GM19238 (cell line): Measurements from ENCODE around the gene NDUFB4.
"Not testable (repeated sequence)": the region's sequence is repeated elsewhere in the genome, so short reads cannot be mapped to it uniquely, and the experiment has no call there.

Experiments used
- DNase-seq: peaks from one replicate; pipeline ENCODE4 v3.0.0; 2011; ENCODE audit warnings: low spot score; ENCODE audit not compliant: insufficient read length

NDUFB4 gene

GRCh38 chr3:120637851-120638559 is 41.9 kb downstream of the NDUFB4 start:
- no peak for DNase-seq

- DNase-seq = not testable (repeated sequence)
Measured at GRCh38 chr3:120638820-120639219, 42.7 kb downstream of the NDUFB4 start.

GRCh38 chr3:120640231-120640630 is 44.1 kb downstream of the NDUFB4 start:
- no peak for DNase-seq

- no peak for DNase-seq
Measured at GRCh38 chr3:120641696-120642246, 45.6 kb downstream of the NDUFB4 start.

- DNase-seq = no peak
Measured at GRCh38 chr3:120642368-120642948, 46.3 kb downstream of the NDUFB4 start.

- DNase-seq = no peak
Measured at GRCh38 chr3:120645083-120645845, 49.1 kb downstream of the NDUFB4 start.

- no peak for DNase-seq
Measured at GRCh38 chr3:120646771-120647432, 50.8 kb downstream of the NDUFB4 start.

- no peak for DNase-seq
Measured at GRCh38 chr3:120648290-120648689, 52.2 kb downstream of the NDUFB4 start.

GRCh38 chr3:120649830-120650233 is 53.7 kb downstream of the NDUFB4 start:
- no peak for DNase-seq

- DNase-seq = no peak
Measured at GRCh38 chr3:120650311-120650710, 54.2 kb downstream of the NDUFB4 start.
